ENCODE measurements around the gene LRRC74A. TPM values are rescaled to one million over a fixed set of nuclear protein-coding genes. Genes with fewer than 3 reads are reported as not detected.

The LRRC74A gene
- total and polyA plus RNA-seq, 2 donors (not counting 3 experiments of a cell fraction or from before 2014, with no cell fraction given), result not detected

- Histone ChIP-seq H3K27me3 (ENCODE audit: control insufficient read depth in 2 of 2, insufficient read depth in 2 of 2, low read length in 2 of 2) (peaks cover 0 to 5% of the 10 kb centered on the region in 2 experiments), H3K9me3 (replicated peaks; ENCODE audit: control insufficient read depth, insufficient read depth, low read length) (no peaks in the 10 kb centered on the region), H3K4me3 (replicated peaks in 1 of 3; ENCODE audit: insufficient read depth in 1 of 3, low read depth in 1 of 3, low read length in 3 of 3) (no peak overlapping the region), H3K9ac (replicated peaks; ENCODE audit: extremely low read depth, insufficient read depth, low read length) (no peak overlapping the region), H3K79me2 (ENCODE audit: control insufficient read depth, insufficient read depth, low read length) (no peaks in the 10 kb centered on the region), H3K4me2 (ENCODE audit: insufficient read depth, low read length) (no peak overlapping the region), H3K36me3 (ENCODE audit: control insufficient read depth in 2 of 2, extremely low read depth in 1 of 2, insufficient read depth in 2 of 2, low read length in 2 of 2) (no peaks in the 10 kb centered on the region), H4K20me1 (replicated peaks; ENCODE audit: control insufficient read depth, extremely low read depth, insufficient read depth, low read length) (no peaks in the 10 kb centered on the region), H3K27ac (ENCODE audit: insufficient read depth, low read depth, low read length) (no peak overlapping the region), H3K4me1 (ENCODE audit: control insufficient read depth, extremely low read depth, insufficient read depth, low read length) (no peaks in the 10 kb centered on the region), H3K9me1 (replicated peaks; ENCODE audit: control insufficient read depth, extremely low read depth, insufficient read depth, low read length) (no peaks in the 10 kb centered on the region), H2AFZ (ENCODE audit: low read depth, low read length) (no peak overlapping the region)
- no TSS peak for BruUV-seq (replicated peaks)
- POLR2A ChIA-PET, result no interaction called here
- dilution Hi-C loops (cut with MboI; ENCODE audit: extremely low pct_ligation_motif_present, low sequenced_read_pairs) (no loop called here), intact Hi-C loops (cut with micrococcal nuclease) (no loop called here)
- DNase-seq (ENCODE audit: low read depth, low spot score) (no peak), FAIRE-seq (no peak)
- TF ChIP-seq JUN (IDR thresholded peaks at IDR 0.05; ENCODE audit: borderline replicate concordance, insufficient read depth, insufficient read length, low read depth) (no peak), FOS (IDR thresholded peaks at IDR 0.05; ENCODE audit: borderline replicate concordance, insufficient read depth, low read length) (no peak), POLR2AphosphoS5 (IDR thresholded peaks at IDR 0.05; ENCODE audit: insufficient read depth, low read depth, low read length) (no peak), MAX (IDR thresholded peaks at IDR 0.05; ENCODE audit: insufficient read depth, insufficient read length) (no peak), GATA2 (IDR thresholded peaks at IDR 0.05; ENCODE audit: insufficient read depth, insufficient read length, low read depth, low read length) (no peak), CTCF (IDR thresholded peaks at IDR 0.05; ENCODE audit: extremely low read depth in 1 of 2, insufficient read depth in 1 of 2, low read depth in 1 of 2, low read length in 2 of 2) (no peak), POLR2A (IDR thresholded peaks at IDR 0.05; ENCODE audit: low read depth, low read length) (no peak), MYC (IDR thresholded peaks at IDR 0.05; ENCODE audit: low read depth, low read length) (no peak), EZH2 (IDR thresholded peaks at IDR 0.05; ENCODE audit: borderline replicate concordance, low read depth, low read length, severe bottlenecking) (no peak)
- CTCF ChIA-PET, result no interaction called here
Measured at GRCh38 chr14:76833011-76833410, 6.8 kb downstream of the LRRC74A start.

Measured in endothelial cell of umbilical vein (primary cell).